MCF 10A (cell line): ENCODE results near the gene PLEKHA7. TPM values are rescaled to one million over a fixed set of nuclear protein-coding genes. Genes with fewer than 3 reads are reported as not detected.

ENCODE experiments used
- BruUV-seq: library from RNA; stranded (reverse); fragments of 400-500 nt; replicated peaks from 2 replicates; lab custom pipeline; 2021; lab: Mats Ljungman, UMichigan
- CTCF ChIA-PET: fragments of 300-600 bp; sonication (Branson Sonifier 250); formaldehyde crosslinking; extraction: SDS; loops from one replicate; lab custom pipeline; 2021; ENCODE audit warnings: antibody characterized with exemption, inconsistent platforms; lab: Yijun Ruan, JAX
- POLR2A ChIA-PET: fragments of 300-600, 350-650 bp; sonication (Branson Sonifier 250); formaldehyde crosslinking; extraction: SDS; loops from one replicate; lab custom pipeline; 2020; ENCODE audit warnings: antibody characterized with exemption, inconsistent platforms; lab: Yijun Ruan, JAX
- DNase-seq: peaks from one replicate; pipeline ENCODE4 v3.0.0-alpha.2; 2018; ENCODE audit not compliant: unreplicated experiment
- H3K27ac Mint-ChIP-seq: one replicate; pipeline ENCODE4 v1.8.0; 2022; ENCODE audit warnings: mild to moderate bottlenecking, low read depth, mixed read lengths; ENCODE audit not compliant: unreplicated experiment
- H3K27me3 Mint-ChIP-seq: one replicate; pipeline ENCODE4 v1.8.0; 2022; ENCODE audit warnings: mixed read lengths; ENCODE audit not compliant: insufficient read depth, unreplicated experiment
- H3K36me3 Mint-ChIP-seq: one replicate; pipeline ENCODE4 v1.8.0; 2022; ENCODE audit warnings: mild to moderate bottlenecking, moderate library complexity, mixed read lengths; ENCODE audit not compliant: insufficient read depth, unreplicated experiment
- H3K4me1 Mint-ChIP-seq: one replicate; pipeline ENCODE4 v1.8.0; 2022; ENCODE audit warnings: mixed read lengths; ENCODE audit not compliant: insufficient read depth, unreplicated experiment
- H3K4me3 Mint-ChIP-seq: one replicate; pipeline ENCODE4 v1.8.0; 2022; ENCODE audit warnings: mild to moderate bottlenecking, moderate library complexity, mixed read lengths; ENCODE audit not compliant: unreplicated experiment
- H3K9me3 Mint-ChIP-seq: one replicate; pipeline ENCODE4 v1.8.0; 2022; ENCODE audit warnings: mixed read lengths; ENCODE audit not compliant: unreplicated experiment
- CTCF ChIP-seq: fragments of 200-600 bp; IDR thresholded peaks from one replicate; pipeline ENCODE4 v1.8.0; 2022; ENCODE audit warnings: antibody characterized with exemption, mild to moderate bottlenecking; ENCODE audit not compliant: unreplicated experiment
- intact Hi-C: fragments of 100-400 bp; cut with micrococcal nuclease; formaldehyde crosslinking; loops from 2 replicates; pipeline ENCODE4 v1.14.1; 2022
- total RNA-seq: library from RNA; stranded (reverse); gene quantifications from 2 replicates; pipeline ENCODE4 v1.2.3, GENCODE V29; 2022

The PLEKHA7 gene
- total RNA-seq, 1 experiment from 2014 or later: 2.8 TPM

- Mint-ChIP-seq H3K4me3 (no peak overlapping the region), H3K36me3 (no peaks in the 10 kb centered on the region), H3K27ac (no peak overlapping the region), H3K9me3 (no peaks in the 10 kb centered on the region), H3K4me1 (no peaks in the 10 kb centered on the region), H3K27me3 (no peaks in the 10 kb centered on the region)
- TF ChIP-seq CTCF: no peak
- intact Hi-C loops: no loop called here
- CTCF ChIA-PET: interaction anchor here (1.1 to 1.3 kb wide), 3 partner anchors 16 to 21 kb away, joined by 4 to 7 read pairs (median 4); no protein-coding TSS in a partner anchor
- BruUV-seq: no TSS peak
- no peak for DNase-seq
- POLR2A ChIA-PET: interaction anchor here (0.6 kb wide), 1 partner anchor 11 kb away, joined by 3 read pairs; no protein-coding TSS in a partner anchor
Observed at GRCh38 chr11:16804104-16804947, 209.9 kb downstream of the PLEKHA7 start.

DNA sequence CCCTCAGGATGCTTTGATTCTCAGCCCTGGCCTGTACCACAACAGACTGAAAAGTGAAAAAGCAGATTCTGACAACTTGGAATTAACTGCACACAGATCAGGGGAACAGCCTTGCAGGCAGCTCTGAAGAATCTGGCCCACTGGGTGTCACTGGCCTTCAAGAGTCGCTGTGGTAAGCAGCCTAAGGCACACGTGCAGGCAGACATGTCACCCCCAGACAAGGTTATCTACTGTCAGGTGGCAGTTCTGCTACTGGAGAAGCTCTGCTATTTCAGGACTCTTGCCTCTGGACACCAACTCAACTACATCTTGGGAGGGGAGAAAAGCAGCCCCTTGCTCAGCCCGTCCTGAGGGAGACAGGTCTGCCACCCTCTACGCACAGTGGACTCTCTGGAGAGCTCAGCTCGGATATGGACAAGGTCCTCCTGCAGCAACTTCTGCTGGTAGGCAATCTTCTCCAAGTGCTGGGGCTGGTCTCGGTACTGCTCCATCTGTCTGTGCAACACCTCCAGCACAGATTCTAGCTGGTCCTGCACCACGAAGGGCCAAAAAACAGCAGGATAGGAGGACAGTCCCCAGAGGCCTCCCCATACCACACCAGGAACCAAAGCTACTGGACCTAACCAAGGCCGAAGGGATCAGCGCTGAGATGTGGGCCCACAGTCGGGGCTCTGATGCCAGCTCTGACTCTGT, 212.8 kb downstream of the PLEKHA7 start:
- Mint-ChIP-seq H3K27me3 (no peaks in the 10 kb centered on the region), H3K4me3 (no peak overlapping the region), H3K27ac (no peak overlapping the region), H3K4me1 (no peaks in the 10 kb centered on the region), H3K36me3 (no peaks in the 10 kb centered on the region), H3K9me3 (no peaks in the 10 kb centered on the region)
- CTCF ChIA-PET: interaction anchor here (0.6 to 3.1 kb wide), 8 partner anchors 13 to 322 kb away, joined by 3 to 13 read pairs (median 4); no protein-coding TSS in a partner anchor
- no TSS peak for BruUV-seq
- DNase-seq: no peak
- intact Hi-C loops: no loop called here
- no peak for TF ChIP-seq CTCF
- POLR2A ChIA-PET: no interaction called here

DNA sequence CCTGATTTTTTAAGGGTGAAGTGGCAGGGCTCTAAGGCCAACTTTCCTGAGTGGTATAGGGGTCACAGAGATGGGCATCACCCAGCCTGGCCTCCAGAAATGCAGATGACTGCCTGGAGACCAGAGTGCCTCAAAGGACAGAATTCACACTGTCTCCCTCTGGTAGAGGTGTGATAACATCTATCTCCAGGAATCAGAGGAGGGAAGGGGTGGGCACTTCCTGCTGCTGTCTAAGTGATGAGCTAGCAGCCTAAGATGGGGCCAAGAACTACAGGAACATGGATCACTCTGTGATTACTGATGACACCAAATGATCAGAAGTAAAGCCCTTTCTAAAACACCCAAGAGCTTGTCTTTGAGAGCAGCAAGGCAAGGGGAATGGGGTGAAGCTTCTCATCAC, 213.8 kb downstream of the PLEKHA7 start:
- no peak for DNase-seq
- Mint-ChIP-seq H3K4me1 (no peaks in the 10 kb centered on the region), H3K27ac (no peak overlapping the region), H3K4me3 (no peak overlapping the region), H3K36me3 (no peaks in the 10 kb centered on the region), H3K27me3 (no peaks in the 10 kb centered on the region), H3K9me3 (no peaks in the 10 kb centered on the region)
- POLR2A ChIA-PET: no interaction called here
- BruUV-seq: no TSS peak
- no peak for TF ChIP-seq CTCF
- CTCF ChIA-PET: interaction anchor here (0.9 to 3.1 kb wide), 4 partner anchors 12 to 22 kb away, joined by 3 to 13 read pairs (median 6); no protein-coding TSS in a partner anchor
- intact Hi-C loops: no loop called here

GRCh38 chr11:16799890-16800289, 214.3 kb downstream of the PLEKHA7 start:
- Mint-ChIP-seq H3K27me3 (no peaks in the 10 kb centered on the region), H3K36me3 (no peaks in the 10 kb centered on the region), H3K9me3 (no peaks in the 10 kb centered on the region), H3K27ac (no peak overlapping the region), H3K4me1 (no peaks in the 10 kb centered on the region), H3K4me3 (no peak overlapping the region)
- no TSS peak for BruUV-seq
- TF ChIP-seq CTCF: no peak
- CTCF ChIA-PET: interaction anchor here (0.9 to 3.1 kb wide), 3 partner anchors 12 to 20 kb away, joined by 3 to 13 read pairs (median 7); no protein-coding TSS in a partner anchor
- POLR2A ChIA-PET: no interaction called here
- intact Hi-C loops: no loop called here
- no peak for DNase-seq
